ENCODE data around the gene FFAR2.

GRCh38 chr19:35497406-35497805 lies 49.3 kb downstream of the FFAR2 start:
- TF ChIP-seq CTCF (IDR thresholded peaks at IDR 0.05 in 8 of 11, conservative IDR thresholded peaks at IDR 0.05 in 3 of 11): no peak
- no peak for TF ChIP-seq POLR2AphosphoS5 (IDR thresholded peaks at IDR 0.05)

All from spleen (tissue), 7 donors.